ENCODE measurements around the gene BIVM. TPM values are rescaled to one million over a fixed set of nuclear protein-coding genes. Genes with fewer than 3 reads are reported as not detected.

BIVM gene
- total RNA-seq, 1 experiment from 2014 or later, result 12.5 TPM

DNA sequence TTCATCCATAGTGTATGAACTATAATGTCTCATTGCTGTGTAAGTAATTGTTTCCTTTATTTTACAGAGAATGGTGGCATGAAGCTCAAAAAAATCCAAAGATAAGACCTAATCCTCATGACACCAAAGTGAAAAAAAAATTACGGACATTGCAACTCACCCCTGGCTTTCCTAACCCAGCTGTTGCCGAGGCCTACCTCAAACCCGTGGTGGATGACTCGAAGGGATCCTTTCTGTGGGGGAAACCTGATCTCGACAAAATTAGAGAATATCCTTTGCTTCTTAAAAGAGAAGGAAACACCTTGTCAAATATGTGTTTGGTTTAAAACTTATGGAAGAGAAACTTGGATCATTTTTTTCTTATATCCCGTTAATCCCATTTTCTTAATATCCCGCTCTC lies 73.2 kb downstream of the BIVM start:
- H3K79me2 ChIP-seq (ENCODE audit: low read depth), result peaks cover 7% of the 10 kb centered on the region; the same call in 1 of the 2 replicates
- intact Hi-C loops (cut with micrococcal nuclease; ENCODE audit: unreplicated experiment), result no loop called here
- no peaks in the 10 kb centered on the region for H3K9me2 ChIP-seq (ENCODE audit: insufficient read depth)
- no peak for DNase-seq
- POLR2A ChIA-PET (ENCODE audit: unreplicated experiment), result no interaction called here
- no peak overlapping the region for H3K4me3 ChIP-seq
- peaks cover 61% of the 10 kb centered on the region for H3K36me3 ChIP-seq (ENCODE audit: low read depth)
- peaks cover 9% of the 10 kb centered on the region for H4K20me1 ChIP-seq (ENCODE audit: insufficient read depth)
- H3K27ac ChIP-seq, result no peak overlapping the region
- CTCF ChIA-PET, result no interaction called here
- H3K4me2 ChIP-seq, result no peak overlapping the region
- H2AFZ ChIP-seq, result no peak overlapping the region
- H3K4me1 ChIP-seq (replicated peaks; ENCODE audit: insufficient read depth), result peaks cover 8% of the 10 kb centered on the region
- H3K27me3 ChIP-seq (ENCODE audit: insufficient read depth, low read depth), result no peaks in the 10 kb centered on the region
- TF ChIP-seq, protein P1, sequence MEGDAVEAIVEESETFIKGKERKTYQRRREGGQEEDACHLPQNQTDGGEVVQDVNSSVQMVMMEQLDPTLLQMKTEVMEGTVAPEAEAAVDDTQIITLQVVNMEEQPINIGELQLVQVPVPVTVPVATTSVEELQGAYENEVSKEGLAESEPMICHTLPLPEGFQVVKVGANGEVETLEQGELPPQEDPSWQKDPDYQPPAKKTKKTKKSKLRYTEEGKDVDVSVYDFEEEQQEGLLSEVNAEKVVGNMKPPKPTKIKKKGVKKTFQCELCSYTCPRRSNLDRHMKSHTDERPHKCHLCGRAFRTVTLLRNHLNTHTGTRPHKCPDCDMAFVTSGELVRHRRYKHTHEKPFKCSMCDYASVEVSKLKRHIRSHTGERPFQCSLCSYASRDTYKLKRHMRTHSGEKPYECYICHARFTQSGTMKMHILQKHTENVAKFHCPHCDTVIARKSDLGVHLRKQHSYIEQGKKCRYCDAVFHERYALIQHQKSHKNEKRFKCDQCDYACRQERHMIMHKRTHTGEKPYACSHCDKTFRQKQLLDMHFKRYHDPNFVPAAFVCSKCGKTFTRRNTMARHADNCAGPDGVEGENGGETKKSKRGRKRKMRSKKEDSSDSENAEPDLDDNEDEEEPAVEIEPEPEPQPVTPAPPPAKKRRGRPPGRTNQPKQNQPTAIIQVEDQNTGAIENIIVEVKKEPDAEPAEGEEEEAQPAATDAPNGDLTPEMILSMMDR (conservative IDR thresholded peaks at IDR 0.05), result no peak
- TF ChIP-seq EZH2 (IDR thresholded peaks at IDR 0.05; ENCODE audit: low read depth), result no peak
- BruUV-seq (replicated peaks), result no TSS peak
- no peaks in the 10 kb centered on the region for H3K9me3 ChIP-seq (ENCODE audit: insufficient read depth, low read depth)
- H3F3A ChIP-seq (ENCODE audit: insufficient read depth, low read depth), result peaks cover 9% of the 10 kb centered on the region; the same call in 1 of the 2 replicates

DNA sequence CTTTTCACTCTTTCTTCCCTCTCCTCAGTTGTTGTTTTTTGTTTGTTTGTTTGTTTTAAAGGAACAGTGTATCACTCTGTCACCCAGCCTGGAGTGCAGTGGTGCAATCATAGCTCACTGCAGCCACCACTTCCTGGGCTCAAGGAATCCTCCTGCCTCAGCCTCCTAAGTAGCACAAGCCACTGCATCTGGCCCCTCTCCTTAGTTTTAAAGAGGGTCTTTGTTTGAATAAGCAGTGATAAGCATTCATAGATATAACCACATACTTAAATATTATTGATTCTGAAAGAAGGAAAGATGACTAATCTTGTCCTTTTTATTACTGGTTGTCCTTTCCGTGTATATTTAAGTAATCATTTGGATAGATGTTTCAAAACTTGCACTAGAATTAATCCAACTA lies 73.6 kb downstream of the BIVM start:
- Histone ChIP-seq H3K4me3 (no peak overlapping the region), H3K9me3 (ENCODE audit: insufficient read depth, low read depth) (no peaks in the 10 kb centered on the region), H3K36me3 (ENCODE audit: low read depth) (peaks cover 61% of the 10 kb centered on the region), H3K4me2 (no peak overlapping the region), H3K9me2 (ENCODE audit: insufficient read depth) (no peaks in the 10 kb centered on the region), H4K20me1 (ENCODE audit: insufficient read depth) (peaks cover 9% of the 10 kb centered on the region), H3F3A (ENCODE audit: insufficient read depth, low read depth) (peaks cover 9% of the 10 kb centered on the region; the same call in 1 of the 2 replicates), H3K27ac (no peak overlapping the region), H3K79me2 (ENCODE audit: low read depth) (peaks cover 7% of the 10 kb centered on the region; the same call in 1 of the 2 replicates), H3K4me1 (replicated peaks; ENCODE audit: insufficient read depth) (peaks cover 8% of the 10 kb centered on the region), H3K27me3 (ENCODE audit: insufficient read depth, low read depth) (no peaks in the 10 kb centered on the region), H2AFZ (no peak overlapping the region)
- no TSS peak for BruUV-seq (replicated peaks)
- CTCF ChIA-PET, result no interaction called here
- intact Hi-C loops (cut with micrococcal nuclease; ENCODE audit: unreplicated experiment), result no loop called here
- TF ChIP-seq, protein P1 (conservative IDR thresholded peaks at IDR 0.05), result no peak
- TF ChIP-seq EZH2 (IDR thresholded peaks at IDR 0.05; ENCODE audit: low read depth), result no peak
- no peak for DNase-seq
- POLR2A ChIA-PET (ENCODE audit: unreplicated experiment), result no interaction called here

DNA sequence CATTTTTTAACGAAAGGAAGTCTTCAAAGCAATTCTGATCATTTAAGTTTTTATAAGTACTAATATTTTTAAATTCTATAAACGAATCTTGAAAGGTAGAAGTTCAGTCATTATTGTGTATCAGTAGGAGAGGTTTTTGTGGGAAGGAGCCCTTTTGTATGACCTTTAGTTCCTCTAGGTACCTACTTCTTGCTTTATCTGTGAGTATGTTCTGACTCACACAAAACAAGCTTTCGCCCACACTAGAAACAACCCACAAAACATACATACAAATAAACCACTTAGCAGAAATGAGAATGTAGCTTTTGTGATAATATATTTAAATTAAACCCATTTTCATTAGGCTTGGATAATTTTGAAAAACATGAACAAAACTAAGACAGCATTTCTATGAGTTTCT lies 74.7 kb downstream of the BIVM start:
- Histone ChIP-seq H3K4me2 (no peak overlapping the region), H3K4me3 (no peak overlapping the region), H3K9me3 (ENCODE audit: insufficient read depth, low read depth) (no peaks in the 10 kb centered on the region), H3K36me3 (ENCODE audit: low read depth) (peaks cover 55% of the 10 kb centered on the region), H3F3A (ENCODE audit: insufficient read depth, low read depth) (peaks cover 4% of the 10 kb centered on the region; the same call in 1 of the 2 replicates), H3K79me2 (ENCODE audit: low read depth) (peaks cover 7% of the 10 kb centered on the region; the same call in 1 of the 2 replicates), H3K27ac (no peak overlapping the region), H3K9me2 (ENCODE audit: insufficient read depth) (no peaks in the 10 kb centered on the region), H2AFZ (no peak overlapping the region), H3K27me3 (ENCODE audit: insufficient read depth, low read depth) (no peaks in the 10 kb centered on the region), H3K4me1 (replicated peaks; ENCODE audit: insufficient read depth) (peaks cover 8% of the 10 kb centered on the region), H4K20me1 (ENCODE audit: insufficient read depth) (peaks cover 9% of the 10 kb centered on the region)
- CTCF ChIA-PET, result interaction anchor here (0.5 kb wide), 1 partner anchor 1218 kb away, joined by 5 read pairs; no protein-coding TSS in a partner anchor
- TF ChIP-seq, protein P1 (conservative IDR thresholded peaks at IDR 0.05), result no peak
- no peak for TF ChIP-seq EZH2 (IDR thresholded peaks at IDR 0.05; ENCODE audit: low read depth)
- POLR2A ChIA-PET (ENCODE audit: unreplicated experiment), result no interaction called here
- no peak for DNase-seq
- BruUV-seq (replicated peaks), result no TSS peak
- intact Hi-C loops (cut with micrococcal nuclease; ENCODE audit: unreplicated experiment), result no loop called here
